Superior temporal gyrus (tissue), 1 donor: ENCODE measurements around the gene EIF2AK3.
"Not testable (repeated sequence)": the region's sequence is repeated elsewhere in the genome, so short reads cannot be mapped to it uniquely, and the experiment has no call there.

ENCODE experiments used
- DNase-seq: peaks from one replicate; pipeline ENCODE4 v3.0.0-alpha.2; 2016; ENCODE audit errors: extremely low spot score

The EIF2AK3 gene

DNA sequence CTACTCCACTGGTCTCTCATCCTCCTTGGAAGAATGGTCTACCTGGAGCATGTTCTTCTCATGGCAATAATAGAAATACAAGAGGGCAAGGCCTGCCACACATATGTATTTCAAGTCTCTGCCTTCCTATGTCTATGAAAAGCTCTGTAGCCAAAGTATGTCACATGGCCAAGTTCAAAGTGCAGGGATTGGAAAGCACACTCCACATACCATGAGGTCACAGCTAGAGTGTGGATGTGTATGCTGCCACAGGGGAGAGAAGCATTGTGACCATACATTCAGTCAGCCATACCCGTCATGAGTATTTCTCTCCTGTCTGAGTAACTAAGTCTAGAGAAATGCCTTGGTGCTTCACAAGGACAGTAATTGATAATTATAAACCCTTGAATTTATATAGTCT is 8.8 kb upstream of the EIF2AK3 start:
- DNase-seq: no peak

- DNase-seq: no peak
Measured at GRCh38 chr2:88632569-88632968, 5.3 kb upstream of the EIF2AK3 start.

DNA sequence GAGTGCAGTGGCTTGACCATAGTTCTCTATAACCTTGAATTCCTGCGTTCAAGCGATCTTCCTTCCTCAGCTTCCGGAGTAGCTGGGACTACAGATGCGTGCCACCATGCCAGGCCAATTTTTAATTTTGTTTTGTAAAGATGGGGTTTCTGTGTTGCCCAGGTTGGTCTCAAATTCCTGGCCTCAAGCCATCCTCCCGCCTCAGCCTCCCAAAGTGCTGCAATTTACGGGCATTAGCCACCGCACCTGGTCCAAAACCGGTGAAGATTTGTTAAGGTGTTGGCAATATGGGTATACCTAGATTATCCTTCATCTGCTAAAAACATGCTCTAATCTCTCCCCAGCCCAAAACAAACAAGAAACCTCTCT is 1.3 kb upstream of the EIF2AK3 start:
- DNase-seq: no peak

- no peak for DNase-seq
Measured at GRCh38 chr2:88627856-88628570, 749 bp upstream of the EIF2AK3 start.

- no peak for DNase-seq
Measured at GRCh38 chr2:88626171-88627054, 851 bp downstream of the EIF2AK3 start.

DNA sequence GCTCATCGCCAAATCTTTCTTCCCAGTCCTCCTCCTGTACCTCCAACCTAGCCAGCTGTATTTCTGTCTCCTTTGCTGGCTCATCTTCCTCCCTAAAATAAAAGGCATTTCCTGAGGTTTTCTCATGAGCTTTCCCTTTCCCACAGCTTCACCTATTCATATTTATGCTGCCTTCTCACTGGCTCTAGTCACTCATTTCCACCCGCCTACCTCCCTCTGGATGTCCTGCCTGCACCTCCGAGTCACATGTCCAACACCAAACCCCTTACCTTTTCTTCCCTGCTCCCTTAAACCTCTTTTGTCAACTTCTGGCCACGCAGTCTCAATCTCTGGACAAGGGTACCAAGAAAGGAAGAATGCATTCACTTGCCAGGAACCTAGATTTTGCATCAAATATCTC is 2.8 kb downstream of the EIF2AK3 start:
- DNase-seq: no peak

DNA sequence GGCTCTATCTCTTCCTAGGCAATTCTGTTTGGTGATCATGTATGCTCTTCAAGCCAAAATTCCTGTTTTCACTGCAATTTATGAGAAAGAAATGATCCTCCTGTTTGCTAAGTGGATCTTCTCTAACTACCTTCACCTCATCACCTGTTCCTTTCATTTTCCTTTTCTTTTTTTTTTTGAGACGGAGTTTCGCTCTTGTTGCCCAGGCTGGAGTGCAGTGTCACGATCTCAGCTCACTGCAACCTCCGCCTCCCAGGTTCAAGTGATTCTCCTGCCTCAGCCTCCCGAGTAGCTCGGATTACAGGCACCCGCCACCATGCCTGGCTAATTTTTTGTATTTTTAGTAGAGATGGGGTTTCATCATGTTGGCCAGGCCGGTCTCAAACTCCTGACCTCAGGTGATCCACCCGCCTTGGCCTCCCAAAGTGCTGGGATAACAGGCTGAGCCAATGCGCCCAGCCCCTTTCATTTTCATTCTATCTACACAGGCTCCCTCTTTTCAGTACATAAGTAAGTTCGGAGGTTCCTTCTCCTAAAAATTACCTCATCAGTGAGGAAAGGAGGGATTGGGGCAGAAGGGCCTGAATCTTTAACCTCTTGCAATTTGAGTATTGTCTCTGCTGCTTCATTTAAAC is 3.3 kb downstream of the EIF2AK3 start:
- DNase-seq: not testable (repeated sequence)

DNA sequence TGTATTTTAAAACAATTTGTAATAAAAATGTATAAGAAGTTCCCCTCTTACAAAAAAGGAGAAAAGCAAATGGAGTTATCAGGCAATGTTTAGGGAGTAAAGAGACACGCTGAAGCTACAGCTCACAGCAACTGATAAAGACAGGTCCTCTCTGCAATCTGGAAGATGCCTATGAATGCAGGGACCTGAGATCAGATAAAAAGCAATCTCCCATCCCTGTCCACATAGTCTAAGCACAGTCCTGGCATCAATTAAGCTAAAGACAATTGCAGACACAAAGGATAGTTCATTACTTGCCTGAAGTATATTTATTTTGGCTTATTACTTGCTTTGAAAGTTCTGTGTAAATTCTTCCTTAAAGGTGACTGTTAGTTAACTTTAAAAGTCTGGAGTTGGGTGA is 5.0 kb downstream of the EIF2AK3 start:
- DNase-seq: no peak

DNA sequence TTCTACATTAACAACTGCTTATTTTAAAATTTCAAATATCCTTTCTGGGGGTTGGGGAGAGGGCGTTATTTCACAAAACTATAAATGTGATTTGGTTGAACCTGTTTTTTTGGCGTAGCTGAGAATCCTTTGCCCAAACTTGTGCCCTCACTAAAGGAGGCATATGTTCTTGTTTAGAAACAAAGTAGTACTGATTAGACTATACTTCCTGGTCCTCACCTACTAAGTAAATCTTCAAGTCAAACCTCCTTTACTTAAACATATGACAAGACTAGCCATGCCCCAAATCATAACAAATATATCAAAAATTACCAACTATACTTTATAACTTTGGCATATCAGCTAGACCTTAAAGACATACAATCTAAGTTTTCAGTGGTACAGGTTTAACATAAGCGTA is 5.8 kb downstream of the EIF2AK3 start:
- DNase-seq: no peak

GRCh38 chr2:88620015-88620414 is 7.2 kb downstream of the EIF2AK3 start:
- DNase-seq: no peak

DNA sequence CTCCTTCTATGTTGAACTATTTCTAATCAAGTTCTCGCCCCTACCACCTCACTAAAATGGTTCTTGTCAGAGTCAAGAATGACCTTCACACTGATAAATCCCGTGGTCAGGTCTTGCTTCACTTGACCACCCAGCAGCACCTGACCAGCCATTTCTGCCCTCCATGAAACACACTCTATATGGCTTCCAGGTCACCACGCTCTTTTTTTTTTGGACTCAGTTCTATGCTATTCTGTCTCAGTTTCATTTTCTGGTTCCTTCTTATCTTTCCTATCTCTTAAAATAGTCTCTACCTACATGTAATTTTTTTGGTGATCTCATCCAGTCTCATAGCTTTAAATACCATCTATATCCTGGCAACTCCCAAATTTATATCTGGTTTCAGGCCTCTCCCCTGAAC is 11.4 kb downstream of the EIF2AK3 start:
- DNase-seq: no peak

DNA sequence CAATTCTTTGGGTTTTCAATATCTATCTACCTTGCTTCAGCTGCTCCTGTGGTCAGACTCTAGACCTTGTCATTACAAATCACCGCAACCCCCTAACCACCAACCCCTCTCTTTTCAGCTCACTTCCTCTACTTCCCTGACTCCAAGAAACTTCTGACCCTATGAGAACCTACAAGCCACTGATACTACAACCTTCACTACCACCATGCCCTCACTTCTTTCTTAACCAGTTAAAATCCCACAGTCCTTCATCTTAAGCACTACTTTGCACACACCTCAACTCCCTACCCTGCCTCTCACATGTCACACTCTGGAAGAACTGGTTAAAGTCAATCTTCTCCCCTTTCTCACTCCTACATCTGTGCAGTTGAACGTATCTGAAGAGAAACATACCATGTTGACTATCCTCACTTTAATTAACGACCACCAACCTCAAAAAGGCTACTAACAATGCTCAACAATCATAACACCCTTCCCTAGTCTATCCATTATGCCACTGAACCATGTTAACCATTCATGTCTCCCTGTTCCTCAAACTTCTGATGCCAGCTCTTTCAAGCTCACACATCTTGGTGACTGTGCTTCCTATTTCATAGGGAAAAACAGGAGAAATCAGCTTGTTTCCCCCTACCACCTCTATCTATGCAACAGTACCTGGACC is 12.6 kb downstream of the EIF2AK3 start:
- DNase-seq: no peak

DNA sequence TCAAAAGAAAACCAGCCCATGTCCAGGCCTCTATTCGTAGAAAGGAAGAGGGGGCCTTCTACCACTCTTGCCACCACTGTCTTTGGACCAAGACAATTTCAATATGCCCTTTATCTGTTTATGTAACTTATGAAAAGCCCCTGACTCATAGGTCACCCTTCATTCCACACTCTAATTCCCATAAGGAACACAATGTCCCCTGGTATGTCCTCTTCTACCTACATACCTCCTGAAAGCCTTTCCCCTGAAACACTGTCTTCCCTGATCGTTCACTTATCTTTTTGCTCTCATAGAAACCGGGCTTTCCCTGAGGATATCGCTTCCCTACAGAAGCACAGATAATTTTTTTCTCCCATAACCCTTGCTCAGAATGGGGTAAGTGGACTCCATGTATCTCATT is 13.3 kb downstream of the EIF2AK3 start:
- DNase-seq: no peak

GRCh38 chr2:88608184-88608583 is 19.1 kb downstream of the EIF2AK3 start:
- DNase-seq: no peak

DNA sequence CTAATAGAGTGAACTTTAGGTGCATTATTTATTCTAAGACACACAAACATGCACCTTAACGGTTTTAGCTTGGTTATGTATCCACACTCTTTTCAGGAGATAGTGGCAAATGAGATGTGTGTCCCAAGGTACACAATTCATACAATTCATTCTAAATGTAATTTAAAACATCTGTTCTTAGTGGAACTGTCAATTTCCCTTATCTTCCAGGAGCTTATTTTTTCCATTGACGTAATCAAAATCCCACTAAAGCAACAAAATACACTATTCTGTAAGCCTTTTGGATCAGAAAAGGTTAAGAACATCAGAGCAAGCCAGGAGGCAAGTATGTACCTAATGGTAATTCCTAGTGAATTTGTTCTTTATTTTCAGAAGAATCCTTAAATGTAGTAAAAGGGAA is 19.8 kb downstream of the EIF2AK3 start:
- DNase-seq: no peak

GRCh38 chr2:88606371-88607030 is 20.8 kb downstream of the EIF2AK3 start:
- DNase-seq: no peak

DNA sequence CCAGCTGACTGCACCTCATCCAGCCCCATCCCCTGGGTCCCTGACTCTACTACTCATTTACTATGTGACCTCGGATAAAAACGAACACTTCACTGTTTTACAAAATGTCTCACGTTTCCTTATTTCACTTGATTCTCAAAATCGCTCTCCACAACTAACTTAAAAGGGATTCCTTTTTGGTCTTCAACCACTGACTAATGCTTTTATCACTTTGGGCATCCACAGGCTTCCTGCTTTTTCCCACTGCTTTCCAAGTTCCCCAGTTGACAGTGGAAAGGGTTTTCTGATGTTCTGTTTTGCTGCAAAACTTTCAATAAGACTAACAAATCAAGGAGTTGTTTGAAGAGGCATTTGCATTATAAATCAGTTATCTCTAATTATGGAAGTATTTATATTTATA is 24.1 kb downstream of the EIF2AK3 start:
- no peak for DNase-seq

- no peak for DNase-seq
Measured at GRCh38 chr2:88602022-88602421, 25.2 kb downstream of the EIF2AK3 start.

- no peak for DNase-seq
Measured at GRCh38 chr2:88601286-88601685, 26.0 kb downstream of the EIF2AK3 start.

- peak; percentile 65 for DNase-seq
Measured at GRCh38 chr2:88600038-88600465, 27.2 kb downstream of the EIF2AK3 start.

- no peak for DNase-seq
Measured at GRCh38 chr2:88599527-88599926, 27.7 kb downstream of the EIF2AK3 start.

DNA sequence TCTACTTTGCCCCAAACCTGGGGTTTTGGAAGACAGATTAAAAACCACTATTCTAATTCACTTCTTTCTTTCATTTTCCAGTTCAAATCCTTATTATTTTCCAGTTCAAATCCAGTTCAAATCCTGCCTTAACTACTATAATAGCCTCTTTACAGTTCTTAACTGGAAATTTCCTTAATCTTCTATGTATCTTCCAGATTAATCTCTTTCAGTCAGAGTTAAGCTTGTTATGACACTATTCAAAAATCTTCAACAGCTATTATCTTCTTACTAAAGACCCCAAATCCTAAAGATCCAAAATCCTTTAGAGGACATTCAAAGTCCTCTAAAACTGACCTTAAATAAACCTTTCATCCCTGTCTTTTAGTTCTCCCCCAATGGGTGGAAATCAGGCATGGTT is 30.1 kb downstream of the EIF2AK3 start:
- DNase-seq: no peak
